ENCODE results near the gene HDAC7. TPM values are rescaled to one million over a fixed set of nuclear protein-coding genes. Genes with fewer than 3 reads are reported as not detected.

HDAC7 gene
- total RNA-seq, 1 donor from 2014 or later, result 7.1 TPM

- peak overlapping the region; percentile 80 for H3K4me3 ChIP-seq (ENCODE audit: low read depth, low read length)
- DNase-seq (ENCODE audit: low read depth) (peak; percentile 79), FAIRE-seq (no peak)
- H3K36me3 ChIP-seq (ENCODE audit: control insufficient read depth, insufficient read depth, low read length), result no peaks in the 10 kb centered on the region
- TF ChIP-seq CTCF (IDR thresholded peaks at IDR 0.05; ENCODE audit: insufficient read depth, low read length, severe bottlenecking), result no peak
- H3K27me3 ChIP-seq (ENCODE audit: control insufficient read depth, insufficient read depth, low read length), result no peaks in the 10 kb centered on the region
Observed at GRCh38 chr12:47820631-47821345, 1.1 kb upstream of the HDAC7 start.

- TF ChIP-seq CTCF (IDR thresholded peaks at IDR 0.05; ENCODE audit: insufficient read depth, low read length, severe bottlenecking), result peak; percentile 19
- DNase-seq (ENCODE audit: low read depth) (no peak), FAIRE-seq (no peak)
Observed at GRCh38 chr12:47819138-47819895, 386 bp downstream of the HDAC7 start.

GRCh38 chr12:47818467-47819137 is 1.1 kb downstream of the HDAC7 start:
- no peak for FAIRE-seq
- Histone ChIP-seq H3K4me3 (ENCODE audit: low read depth, low read length) (peak overlapping the region; percentile 80), H3K36me3 (ENCODE audit: control insufficient read depth, insufficient read depth, low read length) (peaks cover 2% of the 10 kb centered on the region), H3K27me3 (ENCODE audit: control insufficient read depth, insufficient read depth, low read length) (no peaks in the 10 kb centered on the region)
- DNase-seq (ENCODE audit: low read depth), result no peak
- no peak for TF ChIP-seq CTCF (IDR thresholded peaks at IDR 0.05; ENCODE audit: insufficient read depth, low read length, severe bottlenecking)

More at GRCh38 chr12:47819138-47819895, 386 bp downstream of the HDAC7 start:
- H3K4me3 ChIP-seq (ENCODE audit: low read depth, low read length), result peak overlapping the region; percentile 80
- H3K36me3 ChIP-seq (ENCODE audit: control insufficient read depth, insufficient read depth, low read length), result peaks cover 2% of the 10 kb centered on the region
- no peaks in the 10 kb centered on the region for H3K27me3 ChIP-seq (ENCODE audit: control insufficient read depth, insufficient read depth, low read length)

- peaks cover 2% of the 10 kb centered on the region for H3K36me3 ChIP-seq (ENCODE audit: control insufficient read depth, insufficient read depth, low read length)
- no peak overlapping the region for H3K4me3 ChIP-seq (ENCODE audit: low read depth, low read length)
- FAIRE-seq, result no peak
- DNase-seq (ENCODE audit: low read depth), result no peak
- TF ChIP-seq CTCF (IDR thresholded peaks at IDR 0.05; ENCODE audit: insufficient read depth, low read length, severe bottlenecking), result peak; percentile 14
- no peaks in the 10 kb centered on the region for H3K27me3 ChIP-seq (ENCODE audit: control insufficient read depth, insufficient read depth, low read length)
Observed at GRCh38 chr12:47818007-47818376, 1.7 kb downstream of the HDAC7 start.

- Histone ChIP-seq H3K4me3 (ENCODE audit: low read depth, low read length) (no peak overlapping the region), H3K36me3 (ENCODE audit: control insufficient read depth, insufficient read depth, low read length) (peaks cover 2% of the 10 kb centered on the region), H3K27me3 (ENCODE audit: control insufficient read depth, insufficient read depth, low read length) (no peaks in the 10 kb centered on the region)
- TF ChIP-seq CTCF (IDR thresholded peaks at IDR 0.05; ENCODE audit: insufficient read depth, low read length, severe bottlenecking), result peak; percentile 28
- DNase-seq (ENCODE audit: low read depth) (no peak), FAIRE-seq (no peak)
Observed at GRCh38 chr12:47817272-47818006, 2.3 kb downstream of the HDAC7 start.
